Measurements from ENCODE around the gene GUCY1A1. TPM values are rescaled to one million over a fixed set of nuclear protein-coding genes. Genes with fewer than 3 reads are reported as not detected.

The GUCY1A1 gene, protein sequence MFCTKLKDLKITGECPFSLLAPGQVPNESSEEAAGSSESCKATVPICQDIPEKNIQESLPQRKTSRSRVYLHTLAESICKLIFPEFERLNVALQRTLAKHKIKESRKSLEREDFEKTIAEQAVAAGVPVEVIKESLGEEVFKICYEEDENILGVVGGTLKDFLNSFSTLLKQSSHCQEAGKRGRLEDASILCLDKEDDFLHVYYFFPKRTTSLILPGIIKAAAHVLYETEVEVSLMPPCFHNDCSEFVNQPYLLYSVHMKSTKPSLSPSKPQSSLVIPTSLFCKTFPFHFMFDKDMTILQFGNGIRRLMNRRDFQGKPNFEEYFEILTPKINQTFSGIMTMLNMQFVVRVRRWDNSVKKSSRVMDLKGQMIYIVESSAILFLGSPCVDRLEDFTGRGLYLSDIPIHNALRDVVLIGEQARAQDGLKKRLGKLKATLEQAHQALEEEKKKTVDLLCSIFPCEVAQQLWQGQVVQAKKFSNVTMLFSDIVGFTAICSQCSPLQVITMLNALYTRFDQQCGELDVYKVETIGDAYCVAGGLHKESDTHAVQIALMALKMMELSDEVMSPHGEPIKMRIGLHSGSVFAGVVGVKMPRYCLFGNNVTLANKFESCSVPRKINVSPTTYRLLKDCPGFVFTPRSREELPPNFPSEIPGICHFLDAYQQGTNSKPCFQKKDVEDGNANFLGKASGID
- total RNA-seq (64.6 TPM), polyA plus RNA-seq (ENCODE audit: insufficient read depth, low read depth, low replicate concordance) (6.9 TPM)
- long read RNA-seq, donor 1, transcript GUCY1A1-205 (10 exons, 2,715 nt), result major isoform, 5 of 16 reads
- long read RNA-seq, donor 1, partial matches to known transcripts, result 6 of 16 reads
- long read RNA-seq, donor 1, other reads (novel, unspliced or antisense), result 0 of 16 reads
- long read RNA-seq, donor 2, partial matches to known transcripts, result 24 of 28 reads
- long read RNA-seq, donor 2, other reads (novel, unspliced or antisense), result 0 of 28 reads
- long read RNA-seq, donor 3, full-length matches to known transcripts, result 8 of 18 reads
- long read RNA-seq, donor 3, partial matches to known transcripts, result 10 of 18 reads
- long read RNA-seq, donor 3, other reads (novel, unspliced or antisense), result 0 of 18 reads
- long read RNA-seq, donor 4, partial matches to known transcripts, result 17 of 23 reads
- long read RNA-seq, donor 4, other reads (novel, unspliced or antisense), result 0 of 23 reads
- long read RNA-seq, donor 5, partial matches to known transcripts, result 0 of 1 reads
- long read RNA-seq, donor 5, other reads (novel, unspliced or antisense), result 0 of 1 reads
- long read RNA-seq, donor 6, partial matches to known transcripts, result 31 of 36 reads
- long read RNA-seq, donor 6, other reads (novel, unspliced or antisense), result 0 of 36 reads
- long read RNA-seq, donor 7, full-length matches to known transcripts, result 11 of 45 reads
- long read RNA-seq, donor 7, partial matches to known transcripts, result 19 of 45 reads
- long read RNA-seq, donor 7, other reads (novel, unspliced or antisense), result 15 of 45 reads
- long read RNA-seq, donor 8, partial matches to known transcripts, result 15 of 22 reads
- long read RNA-seq, donor 8, other reads (novel, unspliced or antisense), result 0 of 22 reads
- long read RNA-seq, donor 9, partial matches to known transcripts, result 0 of 6 reads
- long read RNA-seq, donor 9, other reads (novel, unspliced or antisense), result 0 of 6 reads
- long read RNA-seq, donor 10, partial matches to known transcripts, result 7 of 9 reads
- long read RNA-seq, donor 10, other reads (novel, unspliced or antisense), result 0 of 9 reads

DNA sequence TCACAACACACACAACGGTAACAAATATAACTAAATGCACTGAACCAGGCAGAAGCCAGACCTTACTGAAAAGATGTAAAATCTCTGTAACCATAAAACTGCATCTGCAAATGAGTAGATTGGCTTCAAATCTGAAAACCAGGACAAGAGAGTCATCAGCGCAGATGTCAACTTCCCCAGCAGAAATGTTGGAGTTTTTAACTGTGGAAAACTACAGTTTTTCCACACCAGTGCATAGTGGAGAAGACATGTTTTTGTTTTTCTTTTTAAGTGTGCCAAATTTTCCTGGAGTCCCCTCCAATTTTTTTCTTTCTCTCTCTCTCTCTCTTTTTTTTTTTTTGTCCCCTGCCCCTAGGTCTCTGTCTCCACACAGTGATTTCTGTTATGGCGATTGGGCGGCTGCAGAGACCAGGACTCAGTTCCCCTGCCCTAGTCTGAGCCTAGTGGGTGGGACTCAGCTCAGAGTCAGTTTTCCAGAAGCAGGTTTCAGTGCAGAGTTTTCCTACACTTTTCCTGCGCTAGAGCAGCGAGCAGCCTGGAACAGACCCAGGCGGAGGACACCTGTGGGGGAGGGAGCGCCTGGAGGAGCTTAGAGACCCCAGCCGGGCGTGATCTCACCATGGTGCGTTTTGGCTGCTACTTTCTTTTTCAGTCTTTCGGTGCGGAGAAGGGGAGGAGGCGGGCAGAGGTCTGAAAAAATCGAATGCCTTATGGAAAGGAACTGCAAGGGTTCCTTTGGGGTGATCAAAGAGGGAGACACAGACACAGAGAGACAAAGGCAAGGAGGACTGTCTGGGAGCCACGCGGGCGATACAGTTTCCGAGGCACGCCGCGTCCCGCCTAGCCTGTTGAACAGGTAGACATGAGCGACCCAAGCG, at the start of gene GUCY1A1:
GUCY1A1 (plus strand) TSS at position 505 of the 878 bp plus-strand sequence. CDS start 30,020 bp downstream, outside the sequence.
- intact Hi-C loops (cut with DNase I), result no loop called here
- Histone ChIP-seq H3K27me3 (ENCODE audit: control insufficient read depth, insufficient read depth, low read length) (no peaks in the 10 kb centered on the region), H3K4me3 (ENCODE audit: low read length in 3 of 3) (peak within 1 kb of the TSS; percentile 84 to 85 (median 85)), H3K4me1 (ENCODE audit: control insufficient read depth in 2 of 3, insufficient read depth in 2 of 3, low read depth in 1 of 3, low read length in 3 of 3) (no peaks in the 10 kb centered on the region), H3K36me3 (ENCODE audit: control insufficient read depth in 2 of 3, insufficient read depth in 3 of 3, low read length in 3 of 3) (no peaks in the 10 kb centered on the region), H3K9me3 (ENCODE audit: control insufficient read depth in 2 of 3, insufficient read depth in 1 of 3, low read length in 3 of 3) (no peaks in the 10 kb centered on the region), H3K9ac (ENCODE audit: low read length in 3 of 3) (peak within 1 kb of the TSS; percentile 68 to 85 (median 82)), H3K27ac (ENCODE audit: low read depth in 2 of 2, low read length in 2 of 2) (peak within 1 kb of the TSS; percentile 84 to 95)
- TF ChIP-seq, protein P1, sequence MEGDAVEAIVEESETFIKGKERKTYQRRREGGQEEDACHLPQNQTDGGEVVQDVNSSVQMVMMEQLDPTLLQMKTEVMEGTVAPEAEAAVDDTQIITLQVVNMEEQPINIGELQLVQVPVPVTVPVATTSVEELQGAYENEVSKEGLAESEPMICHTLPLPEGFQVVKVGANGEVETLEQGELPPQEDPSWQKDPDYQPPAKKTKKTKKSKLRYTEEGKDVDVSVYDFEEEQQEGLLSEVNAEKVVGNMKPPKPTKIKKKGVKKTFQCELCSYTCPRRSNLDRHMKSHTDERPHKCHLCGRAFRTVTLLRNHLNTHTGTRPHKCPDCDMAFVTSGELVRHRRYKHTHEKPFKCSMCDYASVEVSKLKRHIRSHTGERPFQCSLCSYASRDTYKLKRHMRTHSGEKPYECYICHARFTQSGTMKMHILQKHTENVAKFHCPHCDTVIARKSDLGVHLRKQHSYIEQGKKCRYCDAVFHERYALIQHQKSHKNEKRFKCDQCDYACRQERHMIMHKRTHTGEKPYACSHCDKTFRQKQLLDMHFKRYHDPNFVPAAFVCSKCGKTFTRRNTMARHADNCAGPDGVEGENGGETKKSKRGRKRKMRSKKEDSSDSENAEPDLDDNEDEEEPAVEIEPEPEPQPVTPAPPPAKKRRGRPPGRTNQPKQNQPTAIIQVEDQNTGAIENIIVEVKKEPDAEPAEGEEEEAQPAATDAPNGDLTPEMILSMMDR (IDR thresholded peaks at IDR 0.05; ENCODE audit: borderline replicate concordance, extremely low read depth, insufficient read depth), result no peak
- no peak for FAIRE-seq
- DNase-seq, result peak; percentile 66 to 83 (median 74)

DNA sequence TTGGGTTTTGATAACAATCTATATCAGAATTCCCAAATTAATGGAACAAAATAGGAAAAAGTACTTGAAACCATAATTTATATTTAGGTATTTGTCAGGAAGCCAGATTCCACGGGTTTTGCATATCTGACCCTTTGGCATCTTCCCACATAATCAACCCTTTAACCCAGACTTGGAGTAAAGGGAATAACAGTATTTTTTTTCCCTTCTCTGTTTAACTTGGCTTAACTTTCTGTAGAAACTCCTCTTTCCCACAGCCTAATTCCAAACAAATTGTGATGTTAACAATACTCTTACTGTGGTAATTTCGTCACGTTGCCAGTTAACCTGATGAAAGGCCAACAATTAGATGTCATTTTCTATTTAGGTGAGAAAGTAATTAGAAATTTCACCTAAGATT, 49.4 kb upstream of the GUCY1A1 start:
- intact Hi-C loops (cut with DNase I), result no loop called here
- FAIRE-seq (no peak), DNase-seq (peak in 2 of 5 donors; percentile 40 to 78)
- H3K4me3 ChIP-seq (ENCODE audit: low read length in 3 of 3), result no peak overlapping the region
- H3K4me1 ChIP-seq (ENCODE audit: control insufficient read depth in 2 of 3, insufficient read depth in 2 of 3, low read depth in 1 of 3, low read length in 3 of 3), result no peaks in the 10 kb centered on the region
- no peaks in the 10 kb centered on the region for H3K36me3 ChIP-seq (ENCODE audit: control insufficient read depth in 2 of 3, insufficient read depth in 3 of 3, low read length in 3 of 3)
- no peak overlapping the region for H3K9ac ChIP-seq (ENCODE audit: low read length in 3 of 3)
- H3K27me3 ChIP-seq (ENCODE audit: control insufficient read depth, insufficient read depth, low read length), result no peaks in the 10 kb centered on the region
- peak overlapping the region in 1 of 2 donors; percentile 37 for H3K27ac ChIP-seq (ENCODE audit: low read depth in 2 of 2, low read length in 2 of 2)
- H3K9me3 ChIP-seq (ENCODE audit: control insufficient read depth in 2 of 3, insufficient read depth in 1 of 3, low read length in 3 of 3), result no peaks in the 10 kb centered on the region
- TF ChIP-seq, protein P1 (IDR thresholded peaks at IDR 0.05; ENCODE audit: borderline replicate concordance, extremely low read depth, insufficient read depth), result no peak
